ENCODE measurements around the gene EMB. TPM values are rescaled to one million over a fixed set of nuclear protein-coding genes. Genes with fewer than 3 reads are reported as not detected.
"Not testable (repeated sequence)": the region's sequence is repeated elsewhere in the genome, so short reads cannot be mapped to it uniquely, and the experiment has no call there.

Gene EMB
- polyA plus RNA-seq, 1 experiment = 0.55 TPM

- H3K4me3 ChIP-seq (ENCODE audit: low read depth, low read length) = no peak overlapping the region
- ChIA-PET POLR2A (no interaction called here), CTCF (no interaction called here)
Measured at GRCh38 chr5:50439221-50439620, 1.9 kb downstream of the EMB start.

GRCh38 chr5:50438060-50438459 is 3.0 kb downstream of the EMB start:
- H3K4me3 ChIP-seq (ENCODE audit: low read depth, low read length); DNase-seq (ENCODE audit: low read depth); H3K36me3 ChIP-seq (ENCODE audit: control insufficient read depth, insufficient read depth, low read length); H3K27me3 ChIP-seq (ENCODE audit: control insufficient read depth, insufficient read depth, low read length); POLR2A ChIA-PET; CTCF ChIA-PET: not testable (repeated sequence)

More at GRCh38 chr5:50439221-50439620, 1.9 kb downstream of the EMB start:
- TF ChIP-seq, protein P1, sequence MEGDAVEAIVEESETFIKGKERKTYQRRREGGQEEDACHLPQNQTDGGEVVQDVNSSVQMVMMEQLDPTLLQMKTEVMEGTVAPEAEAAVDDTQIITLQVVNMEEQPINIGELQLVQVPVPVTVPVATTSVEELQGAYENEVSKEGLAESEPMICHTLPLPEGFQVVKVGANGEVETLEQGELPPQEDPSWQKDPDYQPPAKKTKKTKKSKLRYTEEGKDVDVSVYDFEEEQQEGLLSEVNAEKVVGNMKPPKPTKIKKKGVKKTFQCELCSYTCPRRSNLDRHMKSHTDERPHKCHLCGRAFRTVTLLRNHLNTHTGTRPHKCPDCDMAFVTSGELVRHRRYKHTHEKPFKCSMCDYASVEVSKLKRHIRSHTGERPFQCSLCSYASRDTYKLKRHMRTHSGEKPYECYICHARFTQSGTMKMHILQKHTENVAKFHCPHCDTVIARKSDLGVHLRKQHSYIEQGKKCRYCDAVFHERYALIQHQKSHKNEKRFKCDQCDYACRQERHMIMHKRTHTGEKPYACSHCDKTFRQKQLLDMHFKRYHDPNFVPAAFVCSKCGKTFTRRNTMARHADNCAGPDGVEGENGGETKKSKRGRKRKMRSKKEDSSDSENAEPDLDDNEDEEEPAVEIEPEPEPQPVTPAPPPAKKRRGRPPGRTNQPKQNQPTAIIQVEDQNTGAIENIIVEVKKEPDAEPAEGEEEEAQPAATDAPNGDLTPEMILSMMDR (IDR thresholded peaks at IDR 0.05; ENCODE audit: insufficient read depth, low read depth, low read length) = no peak
- Histone ChIP-seq H3K27me3 (ENCODE audit: control insufficient read depth, insufficient read depth, low read length) (no peaks in the 10 kb centered on the region), H3K36me3 (ENCODE audit: control insufficient read depth, insufficient read depth, low read length) (no peaks in the 10 kb centered on the region)
- no peak for DNase-seq (ENCODE audit: low read depth)

DNA sequence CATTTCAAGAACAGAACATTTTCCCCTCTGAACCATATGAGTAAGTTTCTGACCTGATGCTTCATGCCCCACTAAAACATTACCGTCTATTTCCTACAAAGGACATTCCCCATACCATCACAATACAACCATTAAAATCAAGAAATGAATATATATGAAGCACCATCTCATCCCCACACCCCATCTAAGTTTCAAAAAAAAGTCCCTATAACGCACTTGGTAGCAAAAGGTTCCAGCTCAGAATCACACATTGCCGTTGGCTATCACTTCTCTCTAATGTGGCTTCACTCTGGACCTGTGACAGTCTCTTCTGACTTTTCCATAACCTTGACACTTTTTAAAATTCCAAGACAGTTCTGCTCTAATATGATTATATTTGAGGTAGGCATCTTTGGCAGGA is 5.9 kb downstream of the EMB start:
- Histone ChIP-seq H3K36me3 (ENCODE audit: control insufficient read depth, insufficient read depth, low read length) (no peaks in the 10 kb centered on the region), H3K4me3 (ENCODE audit: low read depth, low read length) (no peak overlapping the region), H3K27me3 (ENCODE audit: control insufficient read depth, insufficient read depth, low read length) (no peaks in the 10 kb centered on the region)
- POLR2A ChIA-PET = no interaction called here
- DNase-seq (ENCODE audit: low read depth) = no peak
- TF ChIP-seq, protein P1 (IDR thresholded peaks at IDR 0.05; ENCODE audit: insufficient read depth, low read depth, low read length) = no peak
- CTCF ChIA-PET = no interaction called here

GRCh38 chr5:50431133-50431904 is 9.8 kb downstream of the EMB start:
- DNase-seq (ENCODE audit: low read depth); POLR2A ChIA-PET; CTCF ChIA-PET; H3K36me3 ChIP-seq (ENCODE audit: control insufficient read depth, insufficient read depth, low read length); H3K27me3 ChIP-seq (ENCODE audit: control insufficient read depth, insufficient read depth, low read length); H3K4me3 ChIP-seq (ENCODE audit: low read depth, low read length): not testable (repeated sequence)

- H3K27me3 ChIP-seq (ENCODE audit: control insufficient read depth, insufficient read depth, low read length); H3K4me3 ChIP-seq (ENCODE audit: low read depth, low read length); DNase-seq (ENCODE audit: low read depth); POLR2A ChIA-PET; H3K36me3 ChIP-seq (ENCODE audit: control insufficient read depth, insufficient read depth, low read length); CTCF ChIA-PET: not testable (repeated sequence)
Measured at GRCh38 chr5:50423100-50423799, 17.8 kb downstream of the EMB start.

DNA sequence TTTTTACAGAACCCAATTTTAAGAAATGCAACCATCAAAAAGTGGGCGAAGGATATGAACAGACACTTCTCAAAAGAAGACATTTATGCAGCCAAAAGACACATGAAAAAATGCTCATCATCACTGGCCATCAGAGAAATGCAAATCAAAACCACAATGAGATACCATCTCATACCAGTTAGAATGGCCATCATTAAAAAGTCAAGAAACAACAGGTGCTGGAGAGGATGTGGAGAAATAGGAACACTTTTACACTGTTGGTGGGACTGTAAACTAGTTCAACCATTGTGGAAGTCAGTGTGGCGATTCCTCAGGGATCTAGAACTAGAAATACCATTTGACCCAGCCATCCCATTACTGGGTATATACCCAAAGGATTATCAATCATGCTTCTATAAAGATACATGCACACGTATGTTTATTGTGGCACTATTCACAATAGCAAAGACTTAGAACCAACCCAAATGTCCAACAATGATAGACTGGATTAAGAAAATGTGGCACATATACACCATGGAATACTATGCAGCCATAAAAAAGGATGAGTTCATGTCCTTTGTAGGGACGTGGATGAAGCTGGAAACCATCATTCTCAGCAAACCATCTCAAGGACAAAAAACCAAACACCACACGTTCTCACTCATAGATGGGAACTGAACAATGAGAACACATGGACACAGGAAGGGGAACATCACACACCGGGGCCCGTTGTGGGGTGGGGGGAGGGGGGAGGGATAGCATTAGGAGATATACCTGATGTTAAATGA is 19.7 kb downstream of the EMB start:
- H3K36me3 ChIP-seq (ENCODE audit: control insufficient read depth, insufficient read depth, low read length); POLR2A ChIA-PET; CTCF ChIA-PET; DNase-seq (ENCODE audit: low read depth); H3K4me3 ChIP-seq (ENCODE audit: low read depth, low read length); H3K27me3 ChIP-seq (ENCODE audit: control insufficient read depth, insufficient read depth, low read length): not testable (repeated sequence)

GRCh38 chr5:50420343-50420935 is 20.6 kb downstream of the EMB start:
- TF ChIP-seq, protein P1 (IDR thresholded peaks at IDR 0.05; ENCODE audit: insufficient read depth, low read depth, low read length) = no peak
- no peaks in the 10 kb centered on the region for H3K27me3 ChIP-seq (ENCODE audit: control insufficient read depth, insufficient read depth, low read length)
- ChIA-PET CTCF (no interaction called here), POLR2A (no interaction called here)
- no peaks in the 10 kb centered on the region for H3K36me3 ChIP-seq (ENCODE audit: control insufficient read depth, insufficient read depth, low read length)
- H3K4me3 ChIP-seq (ENCODE audit: low read depth, low read length) = no peak overlapping the region
- no peak for DNase-seq (ENCODE audit: low read depth)

- H3K27me3 ChIP-seq (ENCODE audit: control insufficient read depth, insufficient read depth, low read length); H3K36me3 ChIP-seq (ENCODE audit: control insufficient read depth, insufficient read depth, low read length); CTCF ChIA-PET; POLR2A ChIA-PET; H3K4me3 ChIP-seq (ENCODE audit: low read depth, low read length); DNase-seq (ENCODE audit: low read depth): not testable (repeated sequence)
Measured at GRCh38 chr5:50419656-50420055, 21.4 kb downstream of the EMB start.

GRCh38 chr5:50416637-50417036 is 24.5 kb downstream of the EMB start:
- H3K4me3 ChIP-seq (ENCODE audit: low read depth, low read length); CTCF ChIA-PET; H3K36me3 ChIP-seq (ENCODE audit: control insufficient read depth, insufficient read depth, low read length); H3K27me3 ChIP-seq (ENCODE audit: control insufficient read depth, insufficient read depth, low read length); DNase-seq (ENCODE audit: low read depth); POLR2A ChIA-PET: not testable (repeated sequence)

Data from BJ (cell line).